Measurements from ENCODE around the gene MRPS5. TPM values are rescaled to one million over a fixed set of nuclear protein-coding genes. Genes with fewer than 3 reads are reported as not detected.

The MRPS5 gene
- total RNA-seq, 4 donors from 2014 or later, result 31.9 to 57.1 (median 36.8) TPM

- 78% methylated on average over 11 of the region's 11 CpGs for WGBS
- DNase-seq (ENCODE audit: low spot score in 2 of 2), result no peak
- H3K27ac ChIP-seq, result no peak overlapping the region
- TF ChIP-seq EP300 (IDR thresholded peaks at IDR 0.05) (no peak), POLR2A (IDR thresholded peaks at IDR 0.05) (no peak), POLR2AphosphoS5 (IDR thresholded peaks at IDR 0.05) (no peak)
- TF ChIP-seq, protein P1, sequence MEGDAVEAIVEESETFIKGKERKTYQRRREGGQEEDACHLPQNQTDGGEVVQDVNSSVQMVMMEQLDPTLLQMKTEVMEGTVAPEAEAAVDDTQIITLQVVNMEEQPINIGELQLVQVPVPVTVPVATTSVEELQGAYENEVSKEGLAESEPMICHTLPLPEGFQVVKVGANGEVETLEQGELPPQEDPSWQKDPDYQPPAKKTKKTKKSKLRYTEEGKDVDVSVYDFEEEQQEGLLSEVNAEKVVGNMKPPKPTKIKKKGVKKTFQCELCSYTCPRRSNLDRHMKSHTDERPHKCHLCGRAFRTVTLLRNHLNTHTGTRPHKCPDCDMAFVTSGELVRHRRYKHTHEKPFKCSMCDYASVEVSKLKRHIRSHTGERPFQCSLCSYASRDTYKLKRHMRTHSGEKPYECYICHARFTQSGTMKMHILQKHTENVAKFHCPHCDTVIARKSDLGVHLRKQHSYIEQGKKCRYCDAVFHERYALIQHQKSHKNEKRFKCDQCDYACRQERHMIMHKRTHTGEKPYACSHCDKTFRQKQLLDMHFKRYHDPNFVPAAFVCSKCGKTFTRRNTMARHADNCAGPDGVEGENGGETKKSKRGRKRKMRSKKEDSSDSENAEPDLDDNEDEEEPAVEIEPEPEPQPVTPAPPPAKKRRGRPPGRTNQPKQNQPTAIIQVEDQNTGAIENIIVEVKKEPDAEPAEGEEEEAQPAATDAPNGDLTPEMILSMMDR (IDR thresholded peaks at IDR 0.05), result no peak
- H3K36me3 ChIP-seq, result no peaks in the 10 kb centered on the region
- no peaks in the 10 kb centered on the region for H3K9me3 ChIP-seq
- H3K4me1 ChIP-seq, result peaks cover 12% of the 10 kb centered on the region
- H3K4me3 ChIP-seq, result no peak overlapping the region
- peaks cover 5% of the 10 kb centered on the region for H3K27me3 ChIP-seq
These were observed 79.7 kb downstream of the MRPS5 start for GRCh38 chr2:95041824-95042442.

GRCh38 chr2:95041060-95041823, 80.4 kb downstream of the MRPS5 start:
- Histone ChIP-seq H3K4me3 (no peak overlapping the region), H3K9me3 (no peaks in the 10 kb centered on the region), H3K27me3 (peaks cover 5% of the 10 kb centered on the region), H3K4me1 (peaks cover 12% of the 10 kb centered on the region), H3K36me3 (no peaks in the 10 kb centered on the region), H3K27ac (no peak overlapping the region)
- WGBS, result 79% methylated on average over 10 of the region's 10 CpGs
- DNase-seq (ENCODE audit: low spot score in 2 of 2), result no peak
- TF ChIP-seq EP300 (IDR thresholded peaks at IDR 0.05) (no peak), POLR2A (IDR thresholded peaks at IDR 0.05) (no peak)

- Histone ChIP-seq H3K4me1 (peaks cover 12% of the 10 kb centered on the region), H3K36me3 (no peaks in the 10 kb centered on the region), H3K4me3 (no peak overlapping the region), H3K27me3 (peaks cover 3% of the 10 kb centered on the region), H3K9me3 (no peaks in the 10 kb centered on the region), H3K27ac (no peak overlapping the region)
- 70% methylated on average over 6 of the region's 6 CpGs for WGBS
- TF ChIP-seq POLR2AphosphoS5 (IDR thresholded peaks at IDR 0.05), result no peak
- TF ChIP-seq, protein P1 (IDR thresholded peaks at IDR 0.05), result no peak
- no peak for TF ChIP-seq EP300 (IDR thresholded peaks at IDR 0.05)
- no peak for TF ChIP-seq POLR2A (IDR thresholded peaks at IDR 0.05)
- DNase-seq (ENCODE audit: low spot score in 2 of 2), result no peak
These were observed 81.2 kb downstream of the MRPS5 start for GRCh38 chr2:95040426-95040825.

DNA sequence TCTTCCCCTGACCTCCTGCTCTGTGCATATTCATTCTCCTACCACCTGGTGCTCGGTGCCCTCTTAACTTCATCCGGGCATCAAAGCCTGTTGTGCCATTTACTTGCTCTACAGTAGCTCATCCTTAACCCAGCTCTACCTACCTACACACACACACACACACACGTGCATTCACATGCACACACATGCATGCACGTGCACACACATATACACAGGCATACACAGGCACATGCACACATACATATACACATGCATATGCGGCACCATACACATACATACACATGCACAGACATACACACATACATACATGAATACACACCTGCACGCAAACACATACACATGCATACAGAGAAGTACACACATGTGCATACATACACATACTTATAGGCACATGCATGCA, 81.6 kb downstream of the MRPS5 start:
- WGBS, result 88% methylated on average over 6 of the region's 6 CpGs
- DNase-seq (ENCODE audit: low spot score in 2 of 2), result no peak
- Histone ChIP-seq H3K4me3 (no peak overlapping the region), H3K4me1 (peaks cover 12% of the 10 kb centered on the region), H3K27me3 (peaks cover 5% of the 10 kb centered on the region), H3K27ac (no peak overlapping the region), H3K9me3 (no peaks in the 10 kb centered on the region), H3K36me3 (no peaks in the 10 kb centered on the region)
- TF ChIP-seq POLR2A (IDR thresholded peaks at IDR 0.05) (no peak), EP300 (IDR thresholded peaks at IDR 0.05) (no peak), POLR2AphosphoS5 (IDR thresholded peaks at IDR 0.05) (no peak)
- TF ChIP-seq, protein P1 (IDR thresholded peaks at IDR 0.05), result no peak

GRCh38 chr2:95039363-95039762, 82.2 kb downstream of the MRPS5 start:
- H3K27ac ChIP-seq, result no peak overlapping the region
- H3K9me3 ChIP-seq, result no peaks in the 10 kb centered on the region
- TF ChIP-seq EP300 (IDR thresholded peaks at IDR 0.05) (no peak), POLR2AphosphoS5 (IDR thresholded peaks at IDR 0.05) (no peak), POLR2A (IDR thresholded peaks at IDR 0.05) (no peak)
- TF ChIP-seq, protein P1 (IDR thresholded peaks at IDR 0.05), result no peak
- H3K4me1 ChIP-seq, result peaks cover 12% of the 10 kb centered on the region
- H3K27me3 ChIP-seq, result peaks cover 11% of the 10 kb centered on the region
- H3K4me3 ChIP-seq, result no peak overlapping the region
- WGBS, result 76% methylated on average over 1 of the region's 1 CpG
- no peak for DNase-seq (ENCODE audit: low spot score in 2 of 2)
- H3K36me3 ChIP-seq, result no peaks in the 10 kb centered on the region

Measured in suprapubic skin (tissue), 4 donors.